Gastroesophageal sphincter (tissue), 4 donors: ENCODE results near the gene ACBD6. TPM values are rescaled to one million over a fixed set of nuclear protein-coding genes. Genes with fewer than 3 reads are reported as not detected.

Source experiments
- ATAC-seq: fragments of 150-250 bp; one replicate; pipeline ENCODE4 v1.9.1; 2016; ENCODE audit warnings: mild to moderate bottlenecking, moderate library complexity
- H3K27ac ChIP-seq, 4 donors: fragments of 200-600 bp; sonication (generic) in 3 of 4; 1 replicate in 3 of 4; 2 replicates in 1 of 4; pipeline ENCODE4 v1.5.1; 2016 to 2019
- H3K27me3 ChIP-seq: fragments of 200-600 bp; sonication (generic); one replicate; pipeline ENCODE4 v1.5.1; 2019
- H3K36me3 ChIP-seq, 2 donors: fragments of 200-600 bp; sonication (generic); one replicate each; pipeline ENCODE4 v1.5.1; 2019; ENCODE audit warnings: control low read depth in 1 of 2
- H3K4me1 ChIP-seq, 3 donors: fragments of 200-600 bp; sonication (generic); 1 replicate in 2 of 3; 2 replicates in 1 of 3; pipeline ENCODE4 v1.5.1; 2016 to 2019; ENCODE audit warnings: control low read depth in 2 of 3
- H3K4me3 ChIP-seq, 2 donors: fragments of 200-600 bp; sonication (generic); one replicate each; pipeline ENCODE4 v1.5.1; 2019; ENCODE audit warnings: mild to moderate bottlenecking in 1 of 2, moderate library complexity in 1 of 2
- H3K9me3 ChIP-seq, 3 donors: fragments of 200-600 bp; sonication (generic); one replicate each; pipeline ENCODE4 v1.5.1; 2017 to 2019; ENCODE audit warnings: control low read depth in 2 of 3
- EP300 ChIP-seq: sonication (generic); formaldehyde crosslinking; IDR thresholded peaks from one replicate; pipeline ENCODE4 v1.6.1; 2017; ENCODE audit warnings: antibody characterized with exemption, mild to moderate bottlenecking
- POLR2A ChIP-seq, 2 donors: fragments of 450-650 bp; IDR thresholded peaks; one replicate each; pipeline ENCODE4 v1.6.1; 2017; ENCODE audit warnings: antibody characterized with exemption in 2 of 2, mild to moderate bottlenecking in 2 of 2, moderate library complexity in 1 of 2
- POLR2AphosphoS5 ChIP-seq: sonication (generic); formaldehyde crosslinking; IDR thresholded peaks from one replicate; pipeline ENCODE4 v1.6.1; 2017; ENCODE audit warnings: antibody characterized with exemption
- WGBS, 2 donors: methylation state at CpG; one replicate each; pipeline ENCODE4 v1.1.5; 2018; ENCODE audit warnings: low coverage in 1 of 2; 5-methylcytosine and 5-hydroxymethylcytosine counted together
- total RNA-seq, 4 donors: library from RNA; depleted of rRNA; stranded (reverse); fragments of >200 nt; gene quantifications; one replicate each; pipeline ENCODE4 v1.1.0, GENCODE V29; 2016
- TF ChIP-seq, protein P1 (sequence below), 4 experiments: fragments of 200-600 bp in 2 of 4; fragments of 450-650 bp in 2 of 4; sonication (generic) in 1 of 4; IDR thresholded peaks; one replicate each; pipeline ENCODE4 v1.5.1; 2017 to 2019; ENCODE audit warnings: antibody characterized with exemption in 4 of 4, mild to moderate bottlenecking in 2 of 4, moderate library complexity in 2 of 4

ACBD6 gene
- total RNA-seq, 4 donors from 2014 or later = 27.1 to 41.3 (median 39.7) TPM

DNA sequence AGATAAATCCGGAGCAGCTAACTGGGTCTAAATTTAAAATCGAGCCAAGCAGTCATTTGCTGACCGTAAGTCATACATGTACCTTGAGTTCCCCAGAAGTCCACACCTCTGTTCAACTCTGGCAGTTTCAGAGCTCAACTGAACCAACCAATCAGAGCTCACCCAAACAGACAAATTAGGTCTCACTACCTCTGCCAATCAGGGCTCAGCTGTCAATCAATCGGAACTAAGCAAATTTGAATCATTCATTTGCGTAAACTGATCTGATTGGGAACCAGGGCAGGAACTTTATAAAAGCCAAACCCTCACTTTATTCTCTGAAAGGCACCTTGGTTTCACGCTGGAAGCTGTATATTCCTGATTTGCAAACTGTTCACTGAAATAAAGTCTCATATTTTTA lies 11.2 kb upstream of the ACBD6 start:
- H3K27ac ChIP-seq = no peak overlapping the region
- no peaks in the 10 kb centered on the region for H3K36me3 ChIP-seq
- H3K4me3 ChIP-seq = no peak overlapping the region
- no peaks in the 10 kb centered on the region for H3K27me3 ChIP-seq
- WGBS, 2 donors = 87 to 88% methylated on average over 3 to 6 of the region's 6 CpGs
- TF ChIP-seq, protein P1, sequence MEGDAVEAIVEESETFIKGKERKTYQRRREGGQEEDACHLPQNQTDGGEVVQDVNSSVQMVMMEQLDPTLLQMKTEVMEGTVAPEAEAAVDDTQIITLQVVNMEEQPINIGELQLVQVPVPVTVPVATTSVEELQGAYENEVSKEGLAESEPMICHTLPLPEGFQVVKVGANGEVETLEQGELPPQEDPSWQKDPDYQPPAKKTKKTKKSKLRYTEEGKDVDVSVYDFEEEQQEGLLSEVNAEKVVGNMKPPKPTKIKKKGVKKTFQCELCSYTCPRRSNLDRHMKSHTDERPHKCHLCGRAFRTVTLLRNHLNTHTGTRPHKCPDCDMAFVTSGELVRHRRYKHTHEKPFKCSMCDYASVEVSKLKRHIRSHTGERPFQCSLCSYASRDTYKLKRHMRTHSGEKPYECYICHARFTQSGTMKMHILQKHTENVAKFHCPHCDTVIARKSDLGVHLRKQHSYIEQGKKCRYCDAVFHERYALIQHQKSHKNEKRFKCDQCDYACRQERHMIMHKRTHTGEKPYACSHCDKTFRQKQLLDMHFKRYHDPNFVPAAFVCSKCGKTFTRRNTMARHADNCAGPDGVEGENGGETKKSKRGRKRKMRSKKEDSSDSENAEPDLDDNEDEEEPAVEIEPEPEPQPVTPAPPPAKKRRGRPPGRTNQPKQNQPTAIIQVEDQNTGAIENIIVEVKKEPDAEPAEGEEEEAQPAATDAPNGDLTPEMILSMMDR (IDR thresholded peaks at IDR 0.05) = no peak
- TF ChIP-seq POLR2A (IDR thresholded peaks at IDR 0.05) (no peak), EP300 (no peak), POLR2AphosphoS5 (no peak)
- no peaks in the 10 kb centered on the region for H3K9me3 ChIP-seq
- H3K4me1 ChIP-seq = peaks cover 0 to 14% (median 0%) of the 10 kb centered on the region in 3 donors
- no peak for ATAC-seq

DNA sequence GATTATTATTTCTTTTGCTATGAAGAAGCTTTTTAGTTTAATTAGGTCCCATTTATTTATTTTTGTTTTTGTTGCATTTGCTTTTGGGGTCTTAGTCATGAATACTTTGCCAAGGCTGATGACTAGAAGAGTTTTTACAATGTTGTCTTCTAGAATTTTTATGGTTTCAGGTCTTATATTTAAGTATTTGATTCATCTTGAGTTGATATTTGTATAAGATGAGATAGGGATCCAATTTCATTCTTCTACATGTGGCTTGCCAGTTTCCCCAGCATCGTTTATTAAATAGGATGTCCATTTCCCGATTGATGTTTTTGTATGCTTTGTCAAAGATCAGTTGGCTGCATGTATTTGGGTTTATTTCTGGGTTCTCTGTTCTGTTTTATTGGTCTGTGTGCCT lies 8.5 kb upstream of the ACBD6 start:
- ATAC-seq = no peak
- peaks cover 0 to 5% (median 0%) of the 10 kb centered on the region in 3 donors for H3K4me1 ChIP-seq
- H3K27ac ChIP-seq = no peak overlapping the region
- H3K27me3 ChIP-seq = no peaks in the 10 kb centered on the region
- no peaks in the 10 kb centered on the region for H3K9me3 ChIP-seq
- no peak overlapping the region for H3K4me3 ChIP-seq
- no peaks in the 10 kb centered on the region for H3K36me3 ChIP-seq
- WGBS, 2 donors = 86 to 100% methylated on average over 2 of the region's 2 CpGs
- no peak for TF ChIP-seq POLR2A (IDR thresholded peaks at IDR 0.05)
- TF ChIP-seq EP300 = no peak
- no peak for TF ChIP-seq POLR2AphosphoS5
- TF ChIP-seq, protein P1 (IDR thresholded peaks at IDR 0.05) = no peak

DNA sequence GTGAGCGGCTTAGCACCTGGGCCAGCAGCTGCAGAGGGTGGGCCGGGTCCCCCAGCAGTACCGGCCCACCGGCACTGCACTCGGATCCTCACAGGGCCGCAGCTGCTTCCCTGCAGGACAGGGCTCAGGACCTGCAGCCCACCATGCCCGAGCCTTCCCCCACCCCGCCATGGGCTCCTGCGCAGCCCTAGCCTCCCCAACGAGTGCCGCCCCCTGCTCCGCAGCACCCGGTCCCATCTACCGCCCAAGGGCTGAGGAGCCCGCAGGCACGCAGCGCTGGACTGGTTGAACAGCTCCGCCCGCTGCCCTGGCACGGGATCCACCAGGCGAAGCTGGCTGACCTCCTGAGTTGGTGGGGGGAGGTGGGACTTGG lies 6.3 kb upstream of the ACBD6 start:
- no peak for ATAC-seq
- no CpG with 5 or more reads among the region's 21 CpGs for WGBS, 2 donors
- H3K4me1 ChIP-seq = peaks cover 0 to 1% (median under 1%) of the 10 kb centered on the region in 3 donors

DNA sequence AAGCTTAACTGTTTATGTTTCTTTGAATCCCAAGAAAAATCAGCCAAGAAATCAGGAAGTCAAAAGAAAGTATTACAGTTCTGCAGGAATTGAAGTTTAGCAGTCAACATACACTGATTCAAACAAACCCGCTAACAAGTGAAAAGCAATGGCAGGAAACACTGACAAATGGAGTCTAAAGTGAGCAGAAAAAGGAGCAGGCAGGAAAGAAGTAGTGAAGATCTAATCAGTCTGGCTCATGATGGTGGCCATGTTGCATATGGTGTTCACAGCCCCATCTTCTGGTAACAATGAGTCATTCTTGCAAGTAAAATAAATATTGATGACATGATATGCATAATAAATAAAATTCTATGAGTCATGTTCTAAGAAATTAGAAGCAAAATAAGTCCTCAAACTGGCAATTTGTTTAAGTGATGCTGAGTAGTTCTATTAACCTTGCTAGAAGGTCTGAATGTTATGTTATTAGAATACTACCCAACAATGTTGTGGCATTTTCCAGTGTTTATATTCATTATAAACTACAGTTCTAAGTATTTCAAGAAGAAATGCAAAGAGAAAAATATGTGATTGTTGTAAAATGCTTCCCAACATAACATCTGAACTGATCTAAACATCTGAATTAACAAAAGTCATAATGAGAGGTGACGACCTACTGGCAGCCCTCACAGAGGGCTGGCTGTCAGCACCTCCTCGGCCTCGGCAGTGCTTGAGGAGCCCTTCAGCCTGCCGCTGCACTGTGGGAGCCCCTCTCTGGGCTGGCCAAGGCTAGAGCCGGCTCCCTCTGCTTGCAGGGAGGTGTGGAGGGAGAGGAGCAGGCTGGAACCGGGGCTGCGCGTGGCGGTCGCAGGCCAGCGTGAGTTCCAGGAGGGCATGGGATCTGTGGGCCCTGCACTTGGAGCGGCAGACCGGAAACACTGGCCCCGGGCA lies 5.7 kb upstream of the ACBD6 start:
- Histone ChIP-seq H3K4me1 (peaks cover 0 to 7% (median 7%) of the 10 kb centered on the region in 3 donors), H3K4me3 (no peak overlapping the region), H3K9me3 (no peaks in the 10 kb centered on the region), H3K36me3 (no peaks in the 10 kb centered on the region), H3K27me3 (no peaks in the 10 kb centered on the region), H3K27ac (no peak overlapping the region)
- ATAC-seq = no peak
- 69 to 71% methylated on average over 3 to 4 of the region's 15 CpGs for WGBS, 2 donors
- TF ChIP-seq EP300 = no peak
- TF ChIP-seq, protein P1 (IDR thresholded peaks at IDR 0.05) = no peak
- TF ChIP-seq POLR2AphosphoS5 = no peak
- no peak for TF ChIP-seq POLR2A (IDR thresholded peaks at IDR 0.05)

More for the DNA sequence above, 6.3 kb upstream of the ACBD6 start:
- H3K9me3 ChIP-seq = no peaks in the 10 kb centered on the region
- no peaks in the 10 kb centered on the region for H3K27me3 ChIP-seq
- H3K27ac ChIP-seq = no peak overlapping the region
- no peak for TF ChIP-seq POLR2A (IDR thresholded peaks at IDR 0.05)
- TF ChIP-seq, protein P1 (IDR thresholded peaks at IDR 0.05) = no peak
- TF ChIP-seq EP300 = no peak
- TF ChIP-seq POLR2AphosphoS5 = no peak
- no peaks in the 10 kb centered on the region for H3K36me3 ChIP-seq
- no peak overlapping the region for H3K4me3 ChIP-seq
